Caco-2 (cell line): ENCODE measurements around the gene ZNF37A. TPM values are rescaled to one million over a fixed set of nuclear protein-coding genes. Genes with fewer than 3 reads are reported as not detected.
"Not testable (repeated sequence)": the region's sequence is repeated elsewhere in the genome, so short reads cannot be mapped to it uniquely, and the experiment has no call there.

Experiments
- BruUV-seq: library from RNA; stranded (reverse); fragments of 400-500 nt; replicated peaks from 2 replicates; lab custom pipeline; 2021; lab: Mats Ljungman, UMichigan
- CTCF ChIA-PET: fragments of 300-600 bp; sonication (Branson Sonifier 250); formaldehyde crosslinking; loops from one replicate; lab custom pipeline; 2022; ENCODE audit warnings: antibody characterized with exemption; lab: Charles Lee
- POLR2A ChIA-PET: fragments of 300-600 bp; sonication (Branson Sonifier 250); formaldehyde crosslinking; loops from one replicate; lab custom pipeline; 2022; ENCODE audit warnings: antibody characterized with exemption; lab: Charles Lee
- DNase-seq, 2 experiments: peaks; one replicate each; pipeline versions ENCODE4 v3.0.0 to v3.0.0-alpha.2; 2020 to 2022
- H3K27me3 ChIP-seq: replicated peaks from 2 replicates; pipeline ENCODE4 v1.6.0; 2011; ENCODE audit warnings: low read length; ENCODE audit not compliant: control insufficient read depth, insufficient read depth
- H3K36me3 ChIP-seq: 2 replicates; pipeline ENCODE4 v1.5.1; 2011; ENCODE audit warnings: low read length; ENCODE audit not compliant: control insufficient read depth, insufficient read depth
- H3K4me1 ChIP-seq: fragments of 250-450 bp; sonication (Bioruptor Pico); 2 replicates; pipeline ENCODE4 v1.5.1; 2020; ENCODE audit warnings: mild to moderate bottlenecking
- H3K4me3 ChIP-seq: 2 replicates; pipeline ENCODE4 v1.5.1; 2011; ENCODE audit warnings: low read depth, mild to moderate bottlenecking, control low read depth, low read length
- H3K9me3 ChIP-seq: fragments of 250-450 bp; sonication (Bioruptor Pico); 2 replicates; pipeline ENCODE4 v1.5.1; 2020; ENCODE audit warnings: mild to moderate bottlenecking, moderate library complexity
- H3K27ac Mint-ChIP-seq: one replicate; pipeline ENCODE4 v1.8.0; 2022; ENCODE audit warnings: mixed read lengths; ENCODE audit not compliant: unreplicated experiment
- H3K27me3 Mint-ChIP-seq: one replicate; pipeline ENCODE4 v1.8.0; 2022; ENCODE audit warnings: mixed read lengths; ENCODE audit not compliant: insufficient read depth, unreplicated experiment
- H3K36me3 Mint-ChIP-seq: one replicate; pipeline ENCODE4 v1.8.0; 2022; ENCODE audit warnings: mild to moderate bottlenecking, mixed read lengths; ENCODE audit not compliant: insufficient read depth, unreplicated experiment
- H3K4me1 Mint-ChIP-seq: one replicate; pipeline ENCODE4 v1.8.0; 2022; ENCODE audit warnings: low read depth, mixed read lengths; ENCODE audit not compliant: unreplicated experiment
- H3K4me3 Mint-ChIP-seq: one replicate; pipeline ENCODE4 v1.8.0; 2022; ENCODE audit warnings: mild to moderate bottlenecking, moderate library complexity, mixed read lengths; ENCODE audit not compliant: unreplicated experiment
- H3K9me3 Mint-ChIP-seq: one replicate; pipeline ENCODE4 v1.8.0; 2022; ENCODE audit warnings: mixed read lengths; ENCODE audit not compliant: unreplicated experiment
- intact Hi-C: fragments of 100-400 bp; cut with micrococcal nuclease; formaldehyde crosslinking; loops from one replicate; pipeline ENCODE4 v1.10.0; 2022; ENCODE audit not compliant: unreplicated experiment
- total RNA-seq: library from RNA; stranded (reverse); gene quantifications from 2 replicates; pipeline ENCODE4 v1.2.3, GENCODE V29; 2022
- TF ChIP-seq, protein P1 (sequence below), 2 experiments: fragments of 200-600 bp in 1 of 2; IDR thresholded peaks; 1 replicate in 1 of 2; 2 replicates in 1 of 2; pipeline versions ENCODE4 v1.5.1 to v1.8.0; 2011 to 2022; ENCODE audit warnings: antibody characterized with exemption in 1 of 2, control low read depth in 1 of 2, inconsistent platforms in 1 of 2, low read depth in 1 of 2, low read length in 1 of 2, mild to moderate bottlenecking in 1 of 2, moderate library complexity in 1 of 2; ENCODE audit not compliant: insufficient read depth in 1 of 2, severe bottlenecking in 1 of 2, unreplicated experiment in 1 of 2

Gene ZNF37A
- total RNA-seq, 1 experiment from 2014 or later: 14.0 TPM

DNA sequence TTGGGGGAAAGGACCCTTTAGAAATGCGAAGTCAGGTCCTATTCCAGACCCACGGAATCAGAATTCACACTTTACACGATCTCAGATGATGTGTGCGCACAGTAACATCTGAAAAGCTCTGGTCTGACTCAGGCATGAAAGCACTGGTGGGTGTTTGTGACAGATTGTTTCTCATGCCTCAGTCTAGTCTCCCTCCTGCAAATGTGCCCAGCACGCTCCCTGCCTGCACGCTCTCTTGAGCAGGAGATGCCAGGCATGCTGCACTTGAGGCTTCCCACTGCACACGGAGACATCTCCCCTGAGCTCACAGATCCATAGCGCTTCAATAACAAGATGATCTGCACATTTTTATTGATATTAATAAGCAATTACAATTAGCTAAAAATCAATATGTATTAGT is 23.6 kb upstream of the ZNF37A start:
- no peak overlapping the region for H3K27ac Mint-ChIP-seq
- no TSS peak for BruUV-seq
- ChIA-PET CTCF (no interaction called here), POLR2A (no interaction called here)
- intact Hi-C loops: no loop called here
- no peaks in the 10 kb centered on the region for H3K36me3 ChIP-seq
- no peak for DNase-seq
- H3K9me3 ChIP-seq: no peaks in the 10 kb centered on the region
- H3K27me3 Mint-ChIP-seq: peaks cover 2% of the 10 kb centered on the region
- H3K4me3 ChIP-seq: no peak overlapping the region
- H3K4me1 Mint-ChIP-seq: no peaks in the 10 kb centered on the region
- H3K4me3 Mint-ChIP-seq: no peak overlapping the region
- TF ChIP-seq, protein P1, sequence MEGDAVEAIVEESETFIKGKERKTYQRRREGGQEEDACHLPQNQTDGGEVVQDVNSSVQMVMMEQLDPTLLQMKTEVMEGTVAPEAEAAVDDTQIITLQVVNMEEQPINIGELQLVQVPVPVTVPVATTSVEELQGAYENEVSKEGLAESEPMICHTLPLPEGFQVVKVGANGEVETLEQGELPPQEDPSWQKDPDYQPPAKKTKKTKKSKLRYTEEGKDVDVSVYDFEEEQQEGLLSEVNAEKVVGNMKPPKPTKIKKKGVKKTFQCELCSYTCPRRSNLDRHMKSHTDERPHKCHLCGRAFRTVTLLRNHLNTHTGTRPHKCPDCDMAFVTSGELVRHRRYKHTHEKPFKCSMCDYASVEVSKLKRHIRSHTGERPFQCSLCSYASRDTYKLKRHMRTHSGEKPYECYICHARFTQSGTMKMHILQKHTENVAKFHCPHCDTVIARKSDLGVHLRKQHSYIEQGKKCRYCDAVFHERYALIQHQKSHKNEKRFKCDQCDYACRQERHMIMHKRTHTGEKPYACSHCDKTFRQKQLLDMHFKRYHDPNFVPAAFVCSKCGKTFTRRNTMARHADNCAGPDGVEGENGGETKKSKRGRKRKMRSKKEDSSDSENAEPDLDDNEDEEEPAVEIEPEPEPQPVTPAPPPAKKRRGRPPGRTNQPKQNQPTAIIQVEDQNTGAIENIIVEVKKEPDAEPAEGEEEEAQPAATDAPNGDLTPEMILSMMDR (IDR thresholded peaks at IDR 0.05; ENCODE audit: insufficient read depth in 1 of 2, low read depth in 1 of 2, low read length in 1 of 2, severe bottlenecking in 1 of 2, unreplicated experiment in 1 of 2): no peak
- no peaks in the 10 kb centered on the region for H3K36me3 Mint-ChIP-seq
- no peaks in the 10 kb centered on the region for H3K27me3 ChIP-seq
- no peaks in the 10 kb centered on the region for H3K4me1 ChIP-seq
- peaks cover 10% of the 10 kb centered on the region for H3K9me3 Mint-ChIP-seq

DNA sequence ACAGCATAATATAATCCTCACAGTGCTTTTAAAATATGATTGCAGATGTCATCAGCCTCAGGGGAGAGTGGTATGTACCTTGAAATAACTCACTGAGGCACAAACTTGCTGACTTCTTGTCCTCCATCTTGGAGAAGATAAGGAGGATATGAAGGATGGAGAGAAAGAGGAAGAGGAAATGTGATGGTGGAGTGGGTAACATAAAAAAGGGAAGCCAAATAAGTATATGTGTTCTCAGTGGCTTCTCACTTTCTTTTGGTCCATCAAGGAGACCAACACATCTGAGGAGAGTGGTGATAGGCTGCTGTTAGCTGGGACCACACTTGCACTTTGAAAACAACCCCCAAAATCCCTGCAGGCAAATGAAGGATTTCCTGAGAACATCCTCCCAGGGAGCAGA is 21.6 kb upstream of the ZNF37A start:
- Histone ChIP-seq H3K36me3 (no peaks in the 10 kb centered on the region), H3K9me3 (peaks cover 15% of the 10 kb centered on the region; the same call in 1 of the 2 replicates), H3K27me3 (no peaks in the 10 kb centered on the region), H3K4me1 (no peaks in the 10 kb centered on the region), H3K4me3 (no peak overlapping the region)
- DNase-seq: no peak
- CTCF ChIA-PET: no interaction called here
- Mint-ChIP-seq H3K4me1 (no peaks in the 10 kb centered on the region), H3K36me3 (no peaks in the 10 kb centered on the region), H3K27me3 (peaks cover 2% of the 10 kb centered on the region), H3K27ac (no peak overlapping the region), H3K4me3 (no peak overlapping the region), H3K9me3 (peaks cover 23% of the 10 kb centered on the region)
- TF ChIP-seq, protein P1 (IDR thresholded peaks at IDR 0.05; ENCODE audit: insufficient read depth in 1 of 2, low read depth in 1 of 2, low read length in 1 of 2, severe bottlenecking in 1 of 2, unreplicated experiment in 1 of 2): no peak
- no TSS peak for BruUV-seq
- POLR2A ChIA-PET: no interaction called here
- intact Hi-C loops: no loop called here

DNA sequence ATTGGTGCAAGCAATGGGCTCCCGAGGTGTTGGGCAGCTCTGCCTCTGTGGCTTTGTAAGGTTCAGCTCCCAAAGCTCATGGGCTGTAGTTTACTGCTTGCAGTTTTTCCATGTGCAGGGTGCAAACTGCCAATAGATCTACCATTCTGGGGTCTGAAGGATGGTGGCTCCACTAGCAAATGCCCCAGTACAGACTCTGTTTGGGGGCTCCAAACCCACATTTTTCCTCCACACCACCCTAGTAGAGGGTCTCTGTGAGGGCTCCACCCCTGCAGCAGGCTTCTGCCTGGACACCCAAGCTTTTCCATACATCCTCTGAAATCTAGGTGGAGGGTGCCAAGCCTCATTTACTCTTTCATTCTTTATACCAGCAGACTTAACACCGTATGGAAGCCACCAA is 17.4 kb upstream of the ZNF37A start:
- H3K4me3 Mint-ChIP-seq: no peak overlapping the region
- intact Hi-C loops: no loop called here
- peaks cover 2% of the 10 kb centered on the region for H3K27me3 Mint-ChIP-seq
- CTCF ChIA-PET: no interaction called here
- no peaks in the 10 kb centered on the region for H3K4me1 Mint-ChIP-seq
- H3K9me3 Mint-ChIP-seq: peaks cover 43% of the 10 kb centered on the region
- no peak overlapping the region for H3K4me3 ChIP-seq
- BruUV-seq: no TSS peak
- no peak for DNase-seq
- H3K36me3 Mint-ChIP-seq: no peaks in the 10 kb centered on the region
- TF ChIP-seq, protein P1 (IDR thresholded peaks at IDR 0.05; ENCODE audit: insufficient read depth in 1 of 2, low read depth in 1 of 2, low read length in 1 of 2, severe bottlenecking in 1 of 2, unreplicated experiment in 1 of 2): no peak
- no peaks in the 10 kb centered on the region for H3K4me1 ChIP-seq
- H3K27me3 ChIP-seq: no peaks in the 10 kb centered on the region
- no peak overlapping the region for H3K27ac Mint-ChIP-seq
- POLR2A ChIA-PET: no interaction called here
- no peaks in the 10 kb centered on the region for H3K36me3 ChIP-seq
- peaks cover 20% of the 10 kb centered on the region for H3K9me3 ChIP-seq

DNA sequence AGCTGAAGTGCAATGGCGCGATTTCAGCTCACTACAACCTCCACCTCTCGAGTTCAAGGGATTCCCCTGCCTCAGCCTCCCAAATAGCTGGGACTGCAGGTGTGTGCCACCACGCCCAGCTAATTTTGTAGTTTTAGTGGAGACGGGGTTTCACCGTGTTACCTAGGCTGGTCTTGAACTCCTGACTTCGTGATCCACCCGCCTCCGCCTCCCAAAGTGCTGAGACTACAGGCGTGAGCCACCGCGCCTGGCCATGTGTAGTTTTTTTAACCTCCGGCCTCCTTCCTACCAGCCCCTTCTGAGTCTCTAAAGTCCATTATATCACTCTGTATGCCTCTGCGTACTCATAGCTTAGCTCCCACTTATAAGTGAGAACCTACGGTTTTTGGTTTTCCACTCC is 819 bp upstream of the ZNF37A start:
- H3K4me3 ChIP-seq: peak overlapping the region; percentile 99

More for the DNA sequence above, 819 bp upstream of the ZNF37A start:
- H3K9me3 Mint-ChIP-seq, H3K27me3 Mint-ChIP-seq, H3K9me3 ChIP-seq, BruUV-seq, H3K4me1 ChIP-seq, CTCF ChIA-PET, H3K27me3 ChIP-seq, H3K4me1 Mint-ChIP-seq, DNase-seq, H3K36me3 ChIP-seq: not testable (repeated sequence)
- POLR2A ChIA-PET: interaction anchor here (0.7 kb wide), 1 partner anchor 83 kb away, joined by 3 read pairs; no protein-coding TSS in a partner anchor
- Mint-ChIP-seq H3K4me3 (peak overlapping the region; percentile 86), H3K36me3 (peaks cover 30% of the 10 kb centered on the region), H3K27ac (peak overlapping the region; percentile 88)
- intact Hi-C loops: loop anchor here (10.0 kb wide), 1 partner anchor 261 kb away; no protein-coding TSS in a partner anchor
